Cerebellar cortex (tissue), 1 donor: ENCODE data around the gene CA11.
"Not testable (repeated sequence)": the region's sequence is repeated elsewhere in the genome, so short reads cannot be mapped to it uniquely, and the experiment has no call there.

Experiments
- DNase-seq: peaks from one replicate; pipeline ENCODE4 v3.0.0-alpha.2; 2015; ENCODE audit warnings: low spot score

CA11 gene

DNA sequence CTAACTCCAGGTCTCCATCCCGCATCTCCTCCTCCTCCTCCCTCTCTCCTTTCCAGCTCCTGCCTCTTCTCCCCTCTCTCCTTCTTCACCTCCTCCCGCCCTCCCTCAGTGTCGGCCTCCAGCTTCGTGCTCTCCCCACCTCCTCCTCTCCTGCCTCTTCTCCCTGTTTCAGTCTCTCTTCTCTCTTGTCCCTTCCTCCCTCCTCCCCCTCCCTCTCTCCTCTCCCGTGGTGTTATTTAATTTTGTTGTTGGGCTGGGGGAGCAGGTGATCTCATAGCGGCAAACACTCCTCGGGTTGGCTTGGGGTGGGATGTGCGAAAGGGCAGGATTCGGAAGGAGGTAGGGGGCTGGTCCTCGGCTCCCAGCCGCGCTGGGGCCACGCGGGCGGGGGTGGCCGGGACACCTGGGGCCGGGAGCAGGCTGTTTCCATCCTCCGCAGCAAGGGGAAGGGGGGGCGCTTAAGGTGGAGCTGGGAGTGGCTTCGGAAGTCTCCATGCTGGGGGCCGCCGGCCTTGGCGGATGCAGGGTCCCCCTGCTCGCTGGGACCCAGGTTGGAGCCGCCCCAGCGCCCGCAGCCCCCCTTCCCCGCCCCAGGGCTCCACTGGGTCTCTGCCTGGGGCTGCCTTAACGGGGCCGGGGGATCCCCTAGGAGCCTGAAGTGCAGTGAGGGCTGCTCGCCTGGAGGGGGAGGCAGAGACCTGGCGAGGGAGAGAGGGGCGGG lies at the start of gene CA11:
CA11 (minus strand) TSS at position 187 of the 721 bp plus-strand sequence. CDS start 555 bp downstream, outside the sequence.
- peak; percentile 96 for DNase-seq

DNA sequence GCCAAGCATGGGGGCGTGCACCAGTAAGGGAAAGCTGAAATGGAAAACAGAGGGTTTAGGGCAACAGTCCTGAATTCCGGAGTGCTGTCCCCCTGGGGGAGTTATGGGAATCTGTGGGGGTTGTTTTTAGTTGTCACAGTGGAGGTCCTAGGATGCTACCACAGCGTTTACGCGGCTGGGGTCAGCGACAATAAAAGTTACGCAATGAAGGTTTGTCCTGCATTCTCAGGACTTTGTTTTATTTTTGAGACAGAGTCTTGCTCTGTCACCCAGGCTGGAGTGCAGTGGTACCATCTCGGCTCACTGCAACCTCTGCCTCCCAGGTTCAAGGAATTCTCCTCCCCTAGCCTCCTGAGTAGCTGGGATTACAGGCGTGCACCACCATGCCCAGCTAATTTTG lies 47.6 kb upstream of the CA11 start:
- DNase-seq, result not testable (repeated sequence)

DNA sequence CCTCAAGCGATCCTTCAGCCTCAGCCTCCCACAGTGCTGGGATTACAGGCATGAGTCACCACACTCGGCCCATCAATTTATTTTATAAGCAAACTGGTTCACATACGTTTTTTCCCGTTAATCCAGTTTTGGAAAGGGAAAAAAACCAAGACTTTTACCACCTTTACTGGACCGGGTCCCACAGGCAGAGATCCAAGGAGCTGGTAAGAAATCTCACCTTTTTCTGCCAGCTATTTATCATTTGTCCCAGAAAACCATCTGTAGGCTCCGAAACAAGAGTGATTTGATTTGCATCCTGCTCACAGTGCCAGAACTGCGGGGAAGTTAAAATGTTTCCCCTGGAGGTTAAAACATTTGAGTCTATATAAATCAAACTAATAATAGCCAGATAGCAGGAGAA lies 43.5 kb upstream of the CA11 start:
- DNase-seq, result peak; percentile 89

DNA sequence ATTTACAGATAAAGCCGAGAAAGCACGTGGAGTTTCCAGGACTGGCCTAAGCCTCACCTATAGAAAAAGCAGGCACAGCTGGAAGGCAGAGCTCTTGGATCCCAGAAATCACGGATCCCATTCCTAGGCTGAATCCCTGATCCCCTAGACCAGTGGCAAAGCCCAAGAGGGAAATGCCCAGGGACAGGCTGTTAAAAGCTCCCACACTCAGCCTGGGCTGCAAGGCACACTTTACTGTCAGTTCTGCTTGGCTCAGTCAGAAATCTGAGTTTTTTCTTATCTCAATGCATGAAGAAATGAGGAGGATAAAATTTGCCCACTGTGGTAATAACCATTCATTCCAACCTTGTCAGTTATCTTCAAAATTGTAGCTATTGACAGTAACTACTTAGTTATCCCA lies 41.8 kb upstream of the CA11 start:
- DNase-seq, result no peak

DNA sequence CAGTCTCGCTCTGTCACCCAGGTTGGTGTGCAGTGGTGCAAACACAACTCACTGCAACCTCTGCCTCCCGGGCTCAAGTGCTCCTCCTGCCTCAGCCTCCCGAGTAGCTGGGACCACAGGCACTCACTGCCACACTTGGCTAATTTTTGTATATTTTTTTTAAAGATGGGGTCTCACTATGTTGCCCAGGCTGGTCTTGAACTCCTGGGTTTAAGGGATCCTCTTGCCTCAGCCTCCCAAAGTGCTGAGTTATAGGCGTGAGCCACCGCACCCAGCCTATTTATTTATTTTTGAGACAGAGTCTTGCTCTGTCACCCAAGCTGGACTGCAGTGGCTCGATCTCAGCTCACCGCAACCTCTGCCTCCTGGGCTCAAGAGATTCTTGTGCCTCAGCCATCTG lies 40.6 kb upstream of the CA11 start:
- not testable (repeated sequence) for DNase-seq

DNA sequence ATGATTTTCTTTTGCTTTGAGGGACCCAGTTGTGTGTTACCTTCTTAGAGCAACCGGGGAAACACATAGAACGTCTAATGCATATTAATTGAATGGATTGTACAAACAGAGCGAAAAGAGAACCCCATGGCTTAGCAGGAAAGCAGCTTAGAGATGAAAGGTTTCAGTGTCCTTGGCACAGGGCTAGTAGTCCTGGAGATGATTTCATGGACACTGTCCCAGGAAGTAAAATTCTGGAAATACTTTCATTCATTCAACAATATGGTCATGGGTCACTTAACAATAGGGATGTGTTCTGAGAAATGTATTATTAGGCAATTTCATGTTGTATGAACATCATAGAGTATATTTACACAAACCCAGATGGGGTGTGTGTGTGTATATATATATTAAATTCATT lies 40.1 kb upstream of the CA11 start:
- no peak for DNase-seq

DNA sequence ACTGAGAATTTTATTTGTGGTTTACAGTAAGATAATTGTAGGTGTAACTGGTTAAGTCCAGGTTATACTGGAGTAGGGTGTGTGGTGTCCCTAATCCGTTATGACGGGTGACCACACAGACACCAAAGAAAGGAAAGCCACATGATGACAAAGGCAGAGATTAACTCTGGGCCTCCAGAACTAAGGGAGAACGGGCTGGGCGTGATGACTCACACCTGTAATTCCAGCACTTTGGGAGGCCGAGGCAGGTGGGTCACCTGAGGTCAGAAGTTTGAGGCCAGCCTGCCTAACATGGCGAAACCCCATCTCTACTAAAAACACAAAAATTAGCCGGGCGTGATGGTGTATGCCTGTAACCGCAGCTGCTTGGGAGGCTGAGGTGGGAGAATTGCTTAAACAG lies 39.6 kb upstream of the CA11 start:
- no peak for DNase-seq

DNA sequence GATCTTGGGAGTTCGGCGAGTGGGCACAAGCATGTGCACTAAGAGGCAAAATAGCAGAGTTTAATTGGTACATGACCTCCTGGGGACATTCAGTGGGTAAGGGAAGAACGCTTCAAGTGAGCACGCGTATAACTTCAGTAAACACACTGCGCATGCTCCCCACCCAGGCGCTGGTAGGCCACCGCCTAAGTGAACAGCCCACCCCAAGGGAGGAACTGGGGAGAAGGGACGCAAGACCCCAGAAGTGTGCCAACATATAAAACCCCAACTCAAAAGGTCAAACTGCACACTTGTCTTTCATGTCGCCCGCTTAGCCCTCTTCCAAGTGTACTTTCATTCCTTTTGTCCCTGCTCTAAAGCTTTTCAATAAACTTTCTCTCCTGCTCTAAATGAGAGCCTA lies 37.4 kb upstream of the CA11 start:
- peak; percentile 39 for DNase-seq

DNA sequence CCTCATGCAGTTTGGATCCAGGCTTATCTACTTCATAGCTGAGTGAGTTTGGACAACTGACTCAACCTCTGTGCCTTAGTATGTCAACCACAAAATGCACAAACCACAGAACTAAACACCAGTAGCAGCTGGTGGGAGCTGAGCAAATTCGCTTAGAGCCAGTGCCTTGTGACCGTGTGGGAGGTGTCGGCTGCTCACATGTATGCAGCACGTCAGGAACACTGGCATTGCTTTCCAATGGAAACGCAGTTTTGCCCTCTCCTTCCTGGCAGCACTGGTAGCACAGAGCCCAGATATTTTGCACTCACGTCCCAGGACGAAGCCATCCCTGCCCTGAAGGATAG lies 35.1 kb upstream of the CA11 start:
- DNase-seq, result no peak

DNA sequence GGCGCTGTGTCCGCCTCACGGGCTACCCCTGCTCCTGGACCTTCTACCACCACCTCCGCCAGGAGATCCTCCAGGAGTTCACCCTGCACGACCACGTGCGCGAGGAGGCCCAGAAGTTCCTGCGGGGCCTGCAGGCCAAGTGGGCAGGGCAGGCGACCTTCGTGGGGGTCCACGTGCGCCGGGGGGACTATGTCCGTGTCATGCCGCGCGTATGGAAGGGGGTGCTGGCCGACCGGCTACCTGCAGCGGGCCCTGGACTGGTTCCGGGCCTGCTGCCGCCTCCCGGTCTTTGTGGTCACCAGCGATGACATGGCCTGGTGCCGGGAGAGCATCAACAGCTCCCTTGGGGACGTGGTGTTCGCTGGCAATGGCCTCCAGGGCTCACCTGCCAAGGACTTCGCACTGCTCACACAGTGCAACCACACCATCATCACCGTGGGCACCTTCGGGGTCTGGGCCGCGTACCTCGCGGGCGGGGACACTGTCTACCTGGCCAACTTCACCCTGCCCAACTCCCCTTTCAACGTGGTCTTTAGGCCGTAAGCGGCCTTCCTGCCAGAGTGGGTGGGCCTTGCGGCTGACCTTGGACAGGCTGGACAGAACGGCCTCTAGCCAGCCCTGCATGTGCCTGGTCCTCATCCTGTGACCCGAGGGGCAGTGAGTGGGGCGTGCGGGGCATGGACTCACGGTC lies 34.6 kb upstream of the CA11 start:
- no peak for DNase-seq

DNA sequence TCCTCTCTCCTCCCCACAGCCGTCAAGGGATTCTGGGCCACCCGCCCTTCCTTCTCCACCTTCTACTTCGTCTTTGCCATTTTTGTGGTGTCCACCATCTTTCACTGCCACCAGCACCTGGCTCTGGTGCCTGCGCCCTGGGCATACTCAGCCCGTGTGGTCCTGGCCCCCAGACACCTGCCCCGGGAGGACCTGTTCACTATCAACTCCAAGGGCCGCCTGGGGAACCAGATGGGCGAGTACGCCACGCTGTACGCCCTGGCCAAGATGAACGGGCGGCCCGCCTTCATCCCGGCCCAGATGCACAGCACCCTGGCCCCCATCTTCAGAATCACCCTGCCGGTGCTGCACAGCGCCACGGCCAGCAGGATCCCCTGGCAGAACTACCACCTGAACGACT lies 34.0 kb upstream of the CA11 start:
- DNase-seq, result not testable (repeated sequence)

DNA sequence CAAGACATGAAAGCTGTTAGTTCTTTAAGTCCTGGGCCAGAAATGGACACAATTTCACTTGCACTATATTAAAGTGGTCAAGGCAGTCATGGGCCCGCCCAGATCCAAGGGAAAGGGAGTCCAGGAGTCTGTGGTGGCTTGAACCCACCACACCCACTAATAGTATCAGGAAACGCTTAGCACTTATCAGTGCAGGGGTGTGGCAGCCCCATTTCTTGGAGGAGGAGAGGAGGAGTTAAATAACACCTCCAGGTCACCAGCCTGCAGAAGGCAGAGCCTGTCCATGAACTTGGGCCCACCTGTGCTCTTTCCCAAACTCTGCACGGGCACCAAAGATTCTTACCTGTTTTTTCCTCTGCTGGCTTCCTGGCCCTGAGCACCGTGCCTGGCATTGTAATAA lies 32.2 kb upstream of the CA11 start:
- no peak for DNase-seq

DNA sequence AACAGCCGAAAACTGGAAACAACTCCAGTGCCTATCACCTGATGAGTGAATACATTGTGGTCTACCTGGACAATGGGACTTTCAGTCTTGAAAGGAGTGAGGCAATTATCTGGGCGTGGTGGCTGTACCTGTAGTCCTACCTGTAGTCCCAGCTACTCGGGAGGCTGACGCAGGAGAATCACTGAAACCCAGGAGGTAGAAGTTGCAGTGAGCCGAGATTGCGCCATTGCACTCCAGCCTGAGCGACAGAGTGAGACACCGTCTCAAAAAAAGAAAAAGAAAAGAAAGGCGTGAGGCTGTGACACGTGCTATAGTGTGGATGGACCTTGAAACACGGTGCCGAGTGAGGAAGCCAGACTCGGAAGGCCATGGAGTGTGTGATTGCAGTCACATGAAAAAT lies 30.9 kb upstream of the CA11 start:
- DNase-seq, result no peak

DNA sequence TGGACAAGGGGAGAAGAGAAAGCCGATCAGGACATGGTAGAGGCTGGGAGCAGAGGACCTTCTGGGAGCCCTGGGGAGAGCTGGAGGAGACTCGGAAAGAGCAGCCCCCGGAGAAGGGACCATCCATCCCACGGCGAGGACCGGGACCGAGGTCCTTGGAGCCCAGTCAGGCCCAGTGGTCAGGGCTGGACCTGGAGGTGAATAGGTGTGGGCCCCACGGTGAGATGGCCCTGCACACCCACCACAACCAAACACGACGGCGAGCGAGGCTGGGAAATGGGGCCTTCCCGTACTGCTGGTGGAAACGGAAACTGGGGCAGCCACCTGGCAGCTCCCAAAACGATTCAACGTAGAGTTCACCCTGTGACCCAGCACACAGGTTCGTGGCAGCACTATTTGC lies 30.5 kb upstream of the CA11 start:
- no peak for DNase-seq

DNA sequence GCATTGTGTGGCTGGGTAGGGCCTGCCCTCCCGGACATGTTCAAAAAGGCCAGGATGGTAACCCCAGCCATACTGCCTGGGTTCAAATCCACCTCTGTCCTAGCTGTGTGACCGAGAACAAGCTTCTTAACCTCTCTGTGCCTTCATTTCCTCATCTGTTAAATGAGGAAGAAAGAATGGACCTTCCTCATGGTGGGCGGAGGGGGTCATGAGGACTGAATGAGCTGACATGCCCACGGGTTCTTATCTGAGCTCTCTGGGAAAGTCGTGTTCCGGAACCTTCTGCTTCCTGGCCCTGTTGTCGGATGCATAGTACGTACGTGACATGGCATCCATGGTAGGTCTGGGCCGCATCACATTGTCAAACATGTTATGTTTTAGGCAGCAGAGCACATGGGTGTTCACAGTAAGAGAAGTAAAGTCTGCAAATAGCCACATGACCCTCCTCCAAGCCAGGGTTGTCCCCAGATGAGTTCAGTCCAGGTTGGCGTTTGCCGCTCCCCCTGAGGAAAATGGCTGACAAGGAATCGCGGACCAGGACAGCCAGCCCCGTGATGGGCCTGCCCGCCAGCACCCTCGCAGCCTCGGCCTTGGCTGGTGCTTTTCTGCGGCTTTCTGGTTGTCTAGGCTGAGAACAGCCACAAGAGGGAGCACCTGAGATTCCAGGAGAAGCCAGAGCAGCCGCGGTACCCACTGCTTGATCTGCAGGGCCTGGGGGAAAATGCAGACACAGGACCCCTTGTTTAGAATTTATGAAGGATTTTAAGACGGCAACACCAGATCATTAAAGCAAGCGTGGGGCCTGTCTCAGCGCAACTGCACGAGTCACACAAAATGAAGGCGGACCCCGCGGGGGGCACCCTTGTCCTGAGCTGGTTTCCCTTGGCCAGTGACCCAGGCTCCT lies 29.2 kb upstream of the CA11 start:
- peak; percentile 95 for DNase-seq

DNA sequence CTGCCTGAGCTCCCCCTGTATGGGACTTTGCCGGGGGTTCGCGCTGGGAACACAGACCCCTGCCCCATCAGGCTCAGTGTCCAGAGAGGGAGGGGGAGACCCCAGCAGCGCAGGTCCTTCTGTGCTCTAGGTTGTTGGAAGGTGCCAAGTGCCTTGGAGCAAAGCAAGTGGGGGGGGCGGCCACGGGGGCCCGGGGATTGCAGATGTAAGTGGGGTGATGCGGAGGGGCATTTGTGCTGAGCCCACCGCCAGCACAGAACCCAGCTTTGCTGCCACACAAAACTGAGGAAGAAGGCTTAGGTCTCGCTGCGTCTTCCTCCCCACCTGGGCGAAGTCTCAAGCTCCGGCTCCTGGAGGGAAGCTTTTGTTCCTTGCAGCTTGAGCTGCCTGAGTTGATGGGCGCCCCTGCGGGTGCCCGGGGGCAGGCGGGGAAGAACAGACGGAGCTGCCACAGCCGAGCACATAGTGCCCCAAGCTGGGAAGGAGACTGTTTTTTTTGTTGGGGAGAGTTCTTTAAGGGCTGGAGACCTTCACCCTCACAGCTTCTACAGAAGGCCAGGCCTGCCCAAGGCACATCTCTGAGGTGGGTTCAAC lies 28.3 kb upstream of the CA11 start:
- DNase-seq, result no peak

DNA sequence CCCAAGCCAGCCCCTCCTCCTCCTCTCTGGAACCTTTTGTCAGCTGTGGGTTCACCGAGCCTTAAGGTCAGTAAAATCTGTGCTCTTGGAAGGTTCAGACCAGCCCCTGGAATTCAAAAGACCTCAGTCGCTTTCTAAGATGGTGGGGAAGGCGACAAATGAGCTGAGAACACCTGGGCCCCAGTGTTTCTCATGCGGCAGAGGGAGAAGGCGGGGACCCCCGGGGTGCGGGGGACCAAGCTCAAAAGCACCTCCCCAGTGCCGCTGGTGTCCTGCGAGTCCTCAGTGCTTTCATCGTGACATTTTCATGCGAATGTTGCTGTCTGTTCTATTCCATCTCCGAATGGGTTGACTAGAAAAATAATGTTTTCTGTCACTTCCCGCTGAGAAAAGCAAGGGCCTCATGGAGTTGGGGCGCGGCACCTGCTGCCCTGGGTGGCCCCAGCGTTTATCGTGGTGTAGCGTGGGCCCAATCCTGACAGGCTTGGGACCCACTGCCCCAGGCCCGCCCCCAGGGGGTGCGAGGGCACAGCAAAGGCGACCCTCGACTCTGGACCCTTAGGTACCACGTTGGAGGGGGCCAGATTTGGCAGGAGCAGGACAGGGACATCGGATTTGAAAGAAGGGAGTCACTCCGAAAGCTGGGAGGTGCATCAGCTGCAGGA lies 27.6 kb upstream of the CA11 start:
- no peak for DNase-seq

DNA sequence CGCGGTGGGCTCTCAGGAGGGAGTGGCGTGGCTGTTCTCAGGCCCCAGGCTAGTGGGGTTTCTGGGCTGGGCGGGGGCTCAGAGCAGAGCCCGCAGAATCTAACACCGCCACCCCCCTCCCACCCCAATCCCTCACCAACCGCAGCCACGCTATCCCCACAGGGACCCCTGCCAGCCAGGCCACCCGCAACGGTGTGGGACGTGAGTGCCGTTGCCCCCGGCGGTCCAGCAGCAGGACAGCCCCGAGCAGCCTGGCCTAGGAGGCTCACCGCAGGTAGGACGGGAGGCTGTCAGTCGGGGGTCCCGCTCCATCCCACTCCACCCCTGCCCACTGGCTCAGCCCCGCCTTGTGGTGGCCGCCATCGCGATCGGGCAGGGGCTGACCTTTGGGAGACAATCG lies 27.0 kb upstream of the CA11 start, which contains the start of gene NTN5:
NTN5 (minus strand) TSS at position 24 of the 400 bp plus-strand sequence. CDS start 2,031 bp downstream, outside the sequence.
- DNase-seq, result no peak

DNA sequence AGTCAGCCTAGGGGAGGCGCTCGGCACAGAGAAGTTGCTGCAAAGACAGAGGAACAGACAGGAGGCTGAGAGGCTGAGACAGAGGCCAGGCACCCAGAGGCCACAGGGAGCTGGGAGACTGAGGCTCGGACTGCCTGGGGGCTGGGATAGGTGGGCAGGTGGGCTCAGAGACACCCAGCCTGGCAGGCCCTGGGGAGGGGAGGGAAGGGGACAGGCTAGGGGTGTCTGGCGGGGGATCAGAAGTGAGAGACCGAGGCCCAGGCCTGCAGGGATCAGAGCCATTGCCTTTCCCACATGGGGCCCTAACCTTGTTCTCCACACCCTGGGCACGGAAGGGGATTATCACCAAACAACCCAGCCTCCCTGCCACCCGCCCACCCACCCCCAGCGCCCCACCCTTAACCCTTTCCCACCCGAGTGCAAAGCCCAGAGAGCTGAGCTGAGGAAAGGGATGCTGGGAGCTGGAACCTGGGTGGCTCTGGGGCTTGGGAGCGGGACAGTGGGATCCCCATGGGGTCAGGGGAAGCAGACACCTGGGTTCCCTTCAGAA lies 25.5 kb upstream of the CA11 start:
- DNase-seq, result no peak

DNA sequence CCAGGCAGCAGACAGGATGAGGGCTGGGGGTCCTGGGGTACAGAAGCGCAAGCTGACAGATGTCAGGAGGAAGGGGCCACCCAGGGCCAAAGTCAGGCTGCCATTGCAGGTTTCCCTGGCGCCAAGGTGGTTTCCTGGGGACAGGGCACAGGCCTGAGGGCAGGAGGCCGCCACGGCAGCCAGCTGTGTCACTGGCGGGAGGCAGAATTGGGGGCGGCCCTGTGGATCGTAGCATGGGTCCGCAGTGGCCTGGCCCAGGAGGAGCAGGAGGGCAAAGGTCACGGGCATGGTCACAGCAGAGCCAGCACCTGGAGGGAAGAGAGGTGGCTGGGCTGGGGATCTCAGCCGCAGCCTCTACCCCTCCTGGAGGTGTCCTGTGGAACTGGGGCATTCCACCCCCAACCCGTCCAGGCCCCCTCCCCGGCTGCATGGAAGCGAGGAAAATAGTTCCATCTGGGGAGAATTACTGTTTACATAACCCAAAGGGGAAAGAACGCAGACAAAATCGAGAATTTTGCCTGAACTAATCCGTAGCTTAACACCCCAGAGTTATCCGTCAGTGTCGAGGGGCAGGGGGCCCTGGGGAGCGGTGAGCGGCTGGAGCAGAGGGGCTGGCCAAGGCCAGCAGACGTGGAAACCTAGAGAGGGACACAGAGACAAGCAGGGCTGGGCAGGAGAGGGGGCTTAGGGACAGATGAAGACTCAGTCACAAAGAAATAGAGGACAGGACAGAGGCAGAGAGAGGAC lies 24.9 kb upstream of the CA11 start:
- no peak for DNase-seq
